Astrocyte (in vitro differentiated cells and primary cell): ENCODE data around the gene NUPR2. TPM values are rescaled to one million over a fixed set of nuclear protein-coding genes. Genes with fewer than 3 reads are reported as not detected.
"Not testable (repeated sequence)": the region's sequence is repeated elsewhere in the genome, so short reads cannot be mapped to it uniquely, and the experiment has no call there.

ENCODE experiments used
- DNase-seq: peaks from one replicate; pipeline ENCODE4 v3.0.0-alpha.2; 2010; ENCODE audit warnings: low read depth
- FAIRE-seq: peaks from 2 replicates; lab custom pipeline; 2011; peaks lifted over from hg19 to GRCh38; lab: Jason Lieb, UNC
- H2AFZ ChIP-seq: 2 replicates; pipeline ENCODE4 v1.6.0; 2012; ENCODE audit warnings: low read depth, low read length, inconsistent platforms
- H3K27ac ChIP-seq: 2 replicates; pipeline ENCODE4 v1.5.1; 2011; ENCODE audit warnings: low read depth, low read length, inconsistent platforms
- H3K27me3 ChIP-seq: 2 replicates; pipeline ENCODE4 v1.6.0; 2011; ENCODE audit warnings: low read length, inconsistent platforms; ENCODE audit not compliant: insufficient read depth
- H3K36me3 ChIP-seq: 2 replicates; pipeline ENCODE4 v1.5.1; 2011; ENCODE audit warnings: low read length, inconsistent platforms; ENCODE audit not compliant: insufficient read depth
- H3K4me1 ChIP-seq: 2 replicates; pipeline ENCODE4 v1.5.1; 2011; ENCODE audit warnings: low read length, inconsistent platforms; ENCODE audit not compliant: insufficient read depth
- H3K4me2 ChIP-seq: 2 replicates; pipeline ENCODE4 v1.6.0; 2012; ENCODE audit warnings: low read length, inconsistent platforms
- H3K4me3 ChIP-seq: 2 replicates; pipeline ENCODE4 v1.5.1; 2011; ENCODE audit warnings: low read depth, mild to moderate bottlenecking, low read length, inconsistent platforms; ENCODE audit not compliant: insufficient read depth
- H3K79me2 ChIP-seq: 2 replicates; pipeline ENCODE4 v1.6.0; 2012; ENCODE audit warnings: mild to moderate bottlenecking, low read length, inconsistent platforms; ENCODE audit not compliant: insufficient read depth
- H3K9ac ChIP-seq: 2 replicates; pipeline ENCODE4 v1.6.0; 2012; ENCODE audit warnings: mild to moderate bottlenecking, low read length, inconsistent platforms
- H3K9me3 ChIP-seq: 2 replicates; pipeline ENCODE4 v1.5.1; 2012; ENCODE audit warnings: low read depth, mild to moderate bottlenecking, low read length, inconsistent platforms; ENCODE audit not compliant: insufficient read depth
- H4K20me1 ChIP-seq: 2 replicates; pipeline ENCODE4 v1.6.0; 2012; ENCODE audit warnings: low read length, inconsistent platforms; ENCODE audit not compliant: insufficient read depth
- H3K27ac Mint-ChIP-seq: one replicate; pipeline ENCODE4 v1.8.0; 2021; ENCODE audit warnings: mild to moderate bottlenecking, mixed read lengths; ENCODE audit not compliant: unreplicated experiment
- H3K27me3 Mint-ChIP-seq: one replicate; pipeline ENCODE4 v1.8.0; 2021; ENCODE audit warnings: low read depth, mixed read lengths; ENCODE audit not compliant: unreplicated experiment
- H3K36me3 Mint-ChIP-seq: one replicate; pipeline ENCODE4 v1.8.0; 2021; ENCODE audit warnings: low read depth, mixed read lengths; ENCODE audit not compliant: unreplicated experiment
- H3K4me1 Mint-ChIP-seq: one replicate; pipeline ENCODE4 v1.8.0; 2021; ENCODE audit warnings: low read depth, mixed read lengths; ENCODE audit not compliant: unreplicated experiment
- H3K4me3 Mint-ChIP-seq: one replicate; pipeline ENCODE4 v1.8.0; 2021; ENCODE audit warnings: mild to moderate bottlenecking, moderate library complexity, mixed read lengths; ENCODE audit not compliant: unreplicated experiment
- H3K9me3 Mint-ChIP-seq: one replicate; pipeline ENCODE4 v1.8.0; 2021; ENCODE audit warnings: mild to moderate bottlenecking, mixed read lengths; ENCODE audit not compliant: unreplicated experiment
- EZH2 ChIP-seq: IDR thresholded peaks from 2 replicates; pipeline ENCODE4 v1.6.1; 2012; ENCODE audit warnings: mild to moderate bottlenecking, low read length, inconsistent platforms; ENCODE audit not compliant: insufficient read depth
- total RNA-seq: library from RNA; stranded (reverse); gene quantifications from 2 replicates; pipeline ENCODE4 v1.2.1, GENCODE V29; 2021
- TF ChIP-seq, protein P1 (sequence below): IDR thresholded peaks from 2 replicates; pipeline ENCODE4 v1.5.1; 2011; ENCODE audit warnings: low read depth, mild to moderate bottlenecking, inconsistent platforms, low read length, moderate library complexity; ENCODE audit not compliant: insufficient read depth

Gene NUPR2
- total RNA-seq, 1 donor from 2014 or later = not detected

DNA sequence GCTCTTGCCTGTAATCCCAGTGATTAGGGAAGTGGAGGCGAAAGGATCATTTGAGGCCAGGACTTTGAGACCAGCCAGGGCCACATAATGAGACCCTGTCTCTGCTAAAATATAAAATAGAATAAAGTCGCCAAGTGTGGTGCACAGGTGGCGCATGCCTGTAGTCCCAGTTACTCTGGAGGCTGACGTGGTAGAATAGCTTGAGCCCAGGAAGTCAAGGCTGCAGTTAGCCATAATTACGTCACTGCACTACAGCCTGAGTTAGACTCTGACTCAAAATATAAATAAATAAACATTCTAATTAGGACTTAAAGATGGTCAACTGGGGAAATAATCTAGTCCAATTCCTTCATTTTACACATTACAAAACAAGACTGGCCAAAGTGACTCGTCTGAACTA lies 10.7 kb downstream of the NUPR2 start:
- H3K4me2 ChIP-seq = peak overlapping the region; percentile 86
- no peaks in the 10 kb centered on the region for H3K36me3 Mint-ChIP-seq
- peak overlapping the region; percentile 75 for H2AFZ ChIP-seq
- H3K9me3 ChIP-seq = no peaks in the 10 kb centered on the region
- H3K4me1 Mint-ChIP-seq = no peaks in the 10 kb centered on the region
- no peaks in the 10 kb centered on the region for H3K27me3 ChIP-seq
- peaks cover 6% of the 10 kb centered on the region for H3K4me1 ChIP-seq
- peaks cover 30% of the 10 kb centered on the region for H4K20me1 ChIP-seq
- peak overlapping the region; percentile 98 for H3K9ac ChIP-seq
- TF ChIP-seq, protein P1, sequence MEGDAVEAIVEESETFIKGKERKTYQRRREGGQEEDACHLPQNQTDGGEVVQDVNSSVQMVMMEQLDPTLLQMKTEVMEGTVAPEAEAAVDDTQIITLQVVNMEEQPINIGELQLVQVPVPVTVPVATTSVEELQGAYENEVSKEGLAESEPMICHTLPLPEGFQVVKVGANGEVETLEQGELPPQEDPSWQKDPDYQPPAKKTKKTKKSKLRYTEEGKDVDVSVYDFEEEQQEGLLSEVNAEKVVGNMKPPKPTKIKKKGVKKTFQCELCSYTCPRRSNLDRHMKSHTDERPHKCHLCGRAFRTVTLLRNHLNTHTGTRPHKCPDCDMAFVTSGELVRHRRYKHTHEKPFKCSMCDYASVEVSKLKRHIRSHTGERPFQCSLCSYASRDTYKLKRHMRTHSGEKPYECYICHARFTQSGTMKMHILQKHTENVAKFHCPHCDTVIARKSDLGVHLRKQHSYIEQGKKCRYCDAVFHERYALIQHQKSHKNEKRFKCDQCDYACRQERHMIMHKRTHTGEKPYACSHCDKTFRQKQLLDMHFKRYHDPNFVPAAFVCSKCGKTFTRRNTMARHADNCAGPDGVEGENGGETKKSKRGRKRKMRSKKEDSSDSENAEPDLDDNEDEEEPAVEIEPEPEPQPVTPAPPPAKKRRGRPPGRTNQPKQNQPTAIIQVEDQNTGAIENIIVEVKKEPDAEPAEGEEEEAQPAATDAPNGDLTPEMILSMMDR = no peak
- no peak for TF ChIP-seq EZH2
- FAIRE-seq (no peak), DNase-seq (peak; percentile 88)
- no peaks in the 10 kb centered on the region for H3K27me3 Mint-ChIP-seq
- peak overlapping the region; percentile 97 for H3K27ac ChIP-seq
- peaks cover 1% of the 10 kb centered on the region for H3K9me3 Mint-ChIP-seq
- H3K36me3 ChIP-seq = peaks cover 34% of the 10 kb centered on the region
- no peak overlapping the region for H3K27ac Mint-ChIP-seq
- H3K79me2 ChIP-seq = peaks cover 38% of the 10 kb centered on the region
- H3K4me3 ChIP-seq = peak overlapping the region; percentile 96
- H3K4me3 Mint-ChIP-seq = no peak overlapping the region

DNA sequence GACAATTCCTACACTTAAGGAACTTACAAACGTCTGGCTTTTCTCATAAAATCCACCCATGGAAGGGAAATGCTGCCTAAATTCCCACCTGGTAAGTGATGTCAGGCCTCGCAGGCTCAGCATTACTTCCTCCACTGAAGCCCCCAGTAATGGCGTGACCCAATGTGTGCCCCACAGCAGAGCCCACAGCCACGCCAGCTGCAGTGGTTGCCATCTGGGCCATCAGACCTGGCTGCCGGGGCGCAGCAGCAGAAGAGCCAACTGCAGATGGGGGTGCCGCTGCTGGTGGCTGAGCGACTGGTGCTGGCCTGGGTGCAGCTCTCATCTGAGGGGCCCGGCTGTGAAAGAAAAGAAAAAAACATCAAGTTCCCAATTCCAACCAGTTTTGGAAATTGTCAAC lies 12.1 kb downstream of the NUPR2 start:
- not testable (repeated sequence) for FAIRE-seq, H3K4me3 ChIP-seq, H3K27ac Mint-ChIP-seq, H3K27me3 Mint-ChIP-seq, H3K9me3 ChIP-seq, H3K9me3 Mint-ChIP-seq, H3K27me3 ChIP-seq, H3K4me3 Mint-ChIP-seq, H2AFZ ChIP-seq, DNase-seq, H3K4me1 ChIP-seq, H3K36me3 Mint-ChIP-seq, H3K4me2 ChIP-seq, H3K9ac ChIP-seq, H3K4me1 Mint-ChIP-seq, H3K27ac ChIP-seq
- Histone ChIP-seq H4K20me1 (peaks cover 30% of the 10 kb centered on the region), H3K79me2 (peaks cover 38% of the 10 kb centered on the region), H3K36me3 (peaks cover 42% of the 10 kb centered on the region)

DNA sequence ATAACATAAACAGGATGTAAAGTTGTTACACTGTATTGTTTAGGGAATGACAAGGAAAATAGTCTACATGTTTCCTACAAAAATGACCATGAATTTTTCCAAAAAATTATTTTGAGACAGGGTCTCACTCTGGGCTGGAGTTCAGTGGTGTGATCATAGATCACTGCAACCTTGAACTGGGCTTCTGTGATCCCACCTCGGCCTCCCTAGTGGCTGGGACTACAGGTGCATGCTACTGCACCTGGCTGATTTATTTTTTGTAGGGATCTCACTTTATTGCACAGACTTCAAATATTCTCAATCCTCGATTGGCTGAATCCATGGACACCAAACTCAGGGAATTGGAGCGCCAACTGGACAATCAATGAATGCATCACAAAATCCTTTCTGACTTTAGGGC lies 16.6 kb downstream of the NUPR2 start:
- no peak for FAIRE-seq
- no peak for DNase-seq
- H3K27ac Mint-ChIP-seq = no peak overlapping the region
- H3K9me3 ChIP-seq = no peaks in the 10 kb centered on the region
- H3K36me3 ChIP-seq = peaks cover 42% of the 10 kb centered on the region
- H3K4me3 Mint-ChIP-seq = no peak overlapping the region
- no peaks in the 10 kb centered on the region for H3K9me3 Mint-ChIP-seq
- H3K4me2 ChIP-seq = no peak overlapping the region
- peaks cover 23% of the 10 kb centered on the region for H4K20me1 ChIP-seq
- H3K4me3 ChIP-seq = no peak overlapping the region
- H2AFZ ChIP-seq = no peak overlapping the region
- H3K27ac ChIP-seq = no peak overlapping the region
- peaks cover 6% of the 10 kb centered on the region for H3K4me1 ChIP-seq
- no peaks in the 10 kb centered on the region for H3K27me3 ChIP-seq
- no peak for TF ChIP-seq EZH2
- TF ChIP-seq, protein P1 = no peak
- no peak overlapping the region for H3K9ac ChIP-seq
- H3K36me3 Mint-ChIP-seq = no peaks in the 10 kb centered on the region
- no peaks in the 10 kb centered on the region for H3K27me3 Mint-ChIP-seq
- H3K4me1 Mint-ChIP-seq = no peaks in the 10 kb centered on the region
- H3K79me2 ChIP-seq = peaks cover 21% of the 10 kb centered on the region

DNA sequence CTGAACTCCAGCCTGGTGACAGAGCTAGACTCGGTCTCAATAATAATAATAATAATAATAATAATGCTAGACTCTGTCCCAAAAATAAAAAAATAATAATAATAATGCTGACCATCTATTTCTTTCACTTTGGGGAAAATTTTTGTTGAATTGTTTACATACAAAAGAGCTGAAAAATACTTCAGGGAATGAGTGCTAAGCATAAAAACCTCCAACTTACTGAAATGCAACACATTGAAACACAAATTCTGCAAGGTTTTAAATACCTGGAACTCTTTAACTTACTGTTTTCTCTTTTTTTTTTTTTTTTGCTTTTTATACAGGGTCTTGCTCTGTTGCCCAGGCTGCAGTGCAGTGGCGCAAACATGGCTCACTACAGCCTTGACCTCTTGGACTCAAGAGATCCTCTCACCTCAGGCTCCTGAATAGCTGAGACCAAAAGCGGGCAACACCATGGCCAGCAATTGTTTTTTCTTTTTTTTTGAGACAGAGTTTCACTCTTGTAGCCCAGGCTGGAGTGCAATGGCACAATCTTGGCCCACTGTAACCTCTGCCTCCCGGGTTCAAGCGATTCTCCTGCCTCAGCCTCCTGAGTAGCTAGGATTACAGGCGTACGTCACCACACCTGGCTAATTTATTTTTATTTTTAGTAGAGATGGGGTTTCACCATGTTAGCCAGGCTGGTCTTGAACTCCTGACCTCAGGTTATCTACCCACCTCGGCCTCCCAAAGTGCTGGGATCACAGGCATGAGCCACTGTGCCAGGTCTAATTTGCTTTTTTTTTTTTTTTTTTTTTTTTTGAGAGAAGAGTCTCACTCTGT lies 17.8 kb downstream of the NUPR2 start:
- not testable (repeated sequence) for H3K4me3 Mint-ChIP-seq, H3K4me1 Mint-ChIP-seq, H3K27ac ChIP-seq, H3K79me2 ChIP-seq, H3K27me3 ChIP-seq, H3K9me3 Mint-ChIP-seq, H3K9me3 ChIP-seq, DNase-seq, H3K4me3 ChIP-seq, H3K9ac ChIP-seq, H3K27me3 Mint-ChIP-seq, H3K36me3 Mint-ChIP-seq, H3K4me2 ChIP-seq, H3K27ac Mint-ChIP-seq, FAIRE-seq, H3K4me1 ChIP-seq, H2AFZ ChIP-seq
- Histone ChIP-seq H4K20me1 (peaks cover 10% of the 10 kb centered on the region), H3K36me3 (peaks cover 35% of the 10 kb centered on the region)
